HG03520 (cell line): ENCODE measurements around the gene MX1.
A peak's percentile ranks its signal among the peaks of the same experiment; 100 is the strongest.

Experiments used
- ATAC-seq: cut with Tn5 transposase; IDR thresholded peaks from one replicate; pipeline ENCODE4 v1.9.1; 2021; ENCODE audit warnings: mild to moderate bottlenecking, moderate library complexity; ENCODE audit not compliant: unreplicated experiment

The MX1 gene

GRCh38 chr21:41431788-41432548 lies 5.9 kb downstream of the MX1 start:
- ATAC-seq, result peak; percentile 70

GRCh38 chr21:41432562-41433460 lies 6.8 kb downstream of the MX1 start:
- no peak for ATAC-seq

GRCh38 chr21:41433566-41433965 lies 7.5 kb downstream of the MX1 start:
- ATAC-seq, result no peak

- no peak for ATAC-seq
These were observed 9.7 kb downstream of the MX1 start for GRCh38 chr21:41435706-41436105.

GRCh38 chr21:41437729-41438128 lies 11.7 kb downstream of the MX1 start:
- ATAC-seq, result no peak

- no peak for ATAC-seq
These were observed 12.5 kb downstream of the MX1 start for GRCh38 chr21:41438425-41439113.

- ATAC-seq, result no peak
These were observed 13.2 kb downstream of the MX1 start for GRCh38 chr21:41439248-41439647.

- ATAC-seq, result no peak
These were observed 15.5 kb downstream of the MX1 start for GRCh38 chr21:41441546-41441945.

GRCh38 chr21:41442481-41443186 lies 16.6 kb downstream of the MX1 start:
- ATAC-seq, result no peak

- ATAC-seq, result no peak
These were observed 17.5 kb downstream of the MX1 start for GRCh38 chr21:41443562-41443961.

GRCh38 chr21:41444703-41445464 lies 18.8 kb downstream of the MX1 start:
- no peak for ATAC-seq

GRCh38 chr21:41445465-41445862 lies 19.4 kb downstream of the MX1 start:
- ATAC-seq, result no peak

GRCh38 chr21:41446586-41446985 lies 20.5 kb downstream of the MX1 start:
- ATAC-seq, result no peak

GRCh38 chr21:41447356-41447755 lies 21.3 kb downstream of the MX1 start:
- no peak for ATAC-seq

- ATAC-seq, result no peak
These were observed 23.6 kb downstream of the MX1 start for GRCh38 chr21:41449613-41450012.

GRCh38 chr21:41451753-41452676 lies 26.0 kb downstream of the MX1 start:
- no peak for ATAC-seq

GRCh38 chr21:41453198-41453597 lies 27.2 kb downstream of the MX1 start:
- no peak for ATAC-seq

- ATAC-seq, result no peak
These were observed 27.7 kb downstream of the MX1 start for GRCh38 chr21:41453761-41454160.

GRCh38 chr21:41458121-41458520 lies 32.1 kb downstream of the MX1 start:
- ATAC-seq, result no peak
